ENCODE results near the gene XIRP1.
A peak's percentile ranks its signal among the peaks of the same experiment; 100 is the strongest.

The XIRP1 gene

DNA sequence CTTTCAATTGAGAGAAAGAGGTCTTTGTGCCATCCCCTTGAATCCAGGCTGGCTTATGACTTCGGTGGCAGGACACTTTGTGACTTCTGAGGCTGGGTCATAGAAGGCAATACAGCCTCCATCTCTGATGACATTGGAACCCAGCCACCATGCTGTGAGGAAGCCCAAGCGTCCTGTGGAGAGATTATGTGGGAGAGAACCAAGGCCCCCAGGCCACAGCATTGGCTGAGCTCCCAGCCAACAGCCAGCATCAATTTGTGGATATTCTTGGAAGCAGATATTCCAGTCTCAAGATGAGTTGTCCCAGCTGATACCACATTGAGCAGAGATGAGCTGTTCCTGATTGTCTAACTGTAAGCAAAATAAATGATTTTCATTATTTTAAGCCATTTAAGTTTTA, 12.7 kb upstream of the XIRP1 start:
- no peak for TF ChIP-seq CTCF (IDR thresholded peaks at IDR 0.05; ENCODE audit: control insufficient read depth, insufficient read depth, low read depth, low read length, missing control alignments)
- no peak overlapping the region for H3K4me3 ChIP-seq (ENCODE audit: control insufficient read depth, low read depth, low read length)
- no peak for DNase-seq (ENCODE audit: low read depth)

DNA sequence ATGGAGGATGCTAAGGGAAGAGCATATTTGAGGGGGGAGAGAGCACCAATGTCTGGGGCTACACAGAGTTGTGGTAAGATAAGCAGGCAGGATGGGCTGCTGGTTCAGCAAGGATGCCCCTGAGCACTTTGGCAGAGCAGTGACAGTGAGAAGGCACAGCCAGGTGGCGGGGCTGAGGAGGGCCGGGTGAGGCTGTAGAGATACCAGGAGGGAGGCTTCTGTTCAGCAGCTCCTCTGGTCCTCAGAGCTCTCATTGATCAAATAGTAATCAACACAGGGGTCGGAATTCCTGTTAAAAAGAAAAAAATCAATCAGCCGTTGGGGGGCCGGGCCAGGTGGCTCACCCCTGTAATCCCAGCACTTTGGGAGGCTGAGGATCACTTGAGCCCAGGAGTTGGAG, 11.5 kb upstream of the XIRP1 start:
- H3K4me3 ChIP-seq (ENCODE audit: control insufficient read depth, low read depth, low read length) = no peak overlapping the region
- no peak for DNase-seq (ENCODE audit: low read depth)
- no peak for TF ChIP-seq CTCF (IDR thresholded peaks at IDR 0.05; ENCODE audit: control insufficient read depth, insufficient read depth, low read depth, low read length, missing control alignments)

GRCh38 chr3:39203402-39203801, 11.0 kb upstream of the XIRP1 start:
- no peak overlapping the region for H3K4me3 ChIP-seq (ENCODE audit: control insufficient read depth, low read depth, low read length)
- no peak for TF ChIP-seq CTCF (IDR thresholded peaks at IDR 0.05; ENCODE audit: control insufficient read depth, insufficient read depth, low read depth, low read length, missing control alignments)
- no peak for DNase-seq (ENCODE audit: low read depth)

DNA sequence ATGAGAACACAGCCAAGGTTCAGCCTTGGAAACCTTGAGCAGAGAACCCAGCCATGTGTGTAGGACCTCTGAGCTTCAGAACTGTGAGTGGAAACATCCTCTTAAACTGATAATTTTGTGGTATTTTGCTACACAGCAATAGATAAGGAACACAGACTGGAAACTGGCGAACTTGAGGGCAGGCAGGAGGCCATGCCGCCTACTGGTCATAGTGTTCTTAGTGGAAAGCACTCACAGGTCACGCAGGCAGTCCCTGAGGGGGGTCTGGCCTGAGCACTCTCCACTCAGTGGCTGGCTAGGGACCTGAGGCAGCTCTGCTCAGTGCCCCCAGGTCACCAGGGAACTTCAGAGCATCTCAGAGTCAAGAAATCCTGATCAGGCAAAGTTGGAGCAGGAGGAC, 9.7 kb upstream of the XIRP1 start:
- no peak for DNase-seq (ENCODE audit: low read depth)
- no peak overlapping the region for H3K4me3 ChIP-seq (ENCODE audit: control insufficient read depth, low read depth, low read length)
- TF ChIP-seq CTCF (IDR thresholded peaks at IDR 0.05; ENCODE audit: control insufficient read depth, insufficient read depth, low read depth, low read length, missing control alignments) = peak; percentile 23

- H3K4me3 ChIP-seq (ENCODE audit: control insufficient read depth, low read depth, low read length) = no peak overlapping the region
- TF ChIP-seq CTCF (IDR thresholded peaks at IDR 0.05; ENCODE audit: control insufficient read depth, insufficient read depth, low read depth, low read length, missing control alignments) = no peak
- DNase-seq (ENCODE audit: low read depth) = no peak
Observed at GRCh38 chr3:39196671-39197356, 4.4 kb upstream of the XIRP1 start.

DNA sequence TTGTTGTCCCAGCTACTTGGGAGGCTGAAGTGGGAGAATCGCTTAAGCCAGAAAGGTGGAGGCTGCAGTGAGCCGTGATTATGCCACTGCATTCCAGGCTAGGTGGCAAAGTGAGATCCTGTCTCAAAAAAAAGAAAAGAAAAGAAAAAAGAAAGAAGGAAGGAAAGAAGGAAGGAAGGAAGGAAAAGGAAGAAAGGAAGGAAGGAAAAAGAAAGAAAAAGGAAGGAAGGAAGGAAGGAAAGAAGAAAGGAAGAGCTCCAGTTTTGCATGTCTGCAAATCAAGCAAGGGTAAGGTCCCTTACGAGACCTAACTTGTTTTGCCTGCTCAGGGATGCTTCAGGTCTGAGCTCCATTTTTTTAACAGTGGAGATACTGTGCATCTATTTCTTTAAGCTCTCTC, 3.6 kb upstream of the XIRP1 start:
- no peak for DNase-seq (ENCODE audit: low read depth)

More for the DNA sequence above, 3.6 kb upstream of the XIRP1 start:
- no peak overlapping the region for H3K4me3 ChIP-seq (ENCODE audit: control insufficient read depth, low read depth, low read length)
- no peak for TF ChIP-seq CTCF (IDR thresholded peaks at IDR 0.05; ENCODE audit: control insufficient read depth, insufficient read depth, low read depth, low read length, missing control alignments)
